ENCODE measurements around the gene NELFB. TPM values are rescaled to one million over a fixed set of nuclear protein-coding genes. Genes with fewer than 3 reads are reported as not detected.
A peak's percentile ranks its signal among the peaks of the same experiment; 100 is the strongest.
"Not testable (repeated sequence)": the region's sequence is repeated elsewhere in the genome, so short reads cannot be mapped to it uniquely, and the experiment has no call there.

NELFB gene
- total RNA-seq, 1 experiment from 2014 or later, result 75.6 TPM

GRCh38 chr9:137252555-137253506 is 2.3 kb upstream of the NELFB start:
- Histone ChIP-seq H3K36me3 (peaks cover 15% of the 10 kb centered on the region), H3K4me3 (no peak overlapping the region), H3K9me3 (no peaks in the 10 kb centered on the region), H3K27me3 (no peaks in the 10 kb centered on the region)
- no peak for DNase-seq

DNA sequence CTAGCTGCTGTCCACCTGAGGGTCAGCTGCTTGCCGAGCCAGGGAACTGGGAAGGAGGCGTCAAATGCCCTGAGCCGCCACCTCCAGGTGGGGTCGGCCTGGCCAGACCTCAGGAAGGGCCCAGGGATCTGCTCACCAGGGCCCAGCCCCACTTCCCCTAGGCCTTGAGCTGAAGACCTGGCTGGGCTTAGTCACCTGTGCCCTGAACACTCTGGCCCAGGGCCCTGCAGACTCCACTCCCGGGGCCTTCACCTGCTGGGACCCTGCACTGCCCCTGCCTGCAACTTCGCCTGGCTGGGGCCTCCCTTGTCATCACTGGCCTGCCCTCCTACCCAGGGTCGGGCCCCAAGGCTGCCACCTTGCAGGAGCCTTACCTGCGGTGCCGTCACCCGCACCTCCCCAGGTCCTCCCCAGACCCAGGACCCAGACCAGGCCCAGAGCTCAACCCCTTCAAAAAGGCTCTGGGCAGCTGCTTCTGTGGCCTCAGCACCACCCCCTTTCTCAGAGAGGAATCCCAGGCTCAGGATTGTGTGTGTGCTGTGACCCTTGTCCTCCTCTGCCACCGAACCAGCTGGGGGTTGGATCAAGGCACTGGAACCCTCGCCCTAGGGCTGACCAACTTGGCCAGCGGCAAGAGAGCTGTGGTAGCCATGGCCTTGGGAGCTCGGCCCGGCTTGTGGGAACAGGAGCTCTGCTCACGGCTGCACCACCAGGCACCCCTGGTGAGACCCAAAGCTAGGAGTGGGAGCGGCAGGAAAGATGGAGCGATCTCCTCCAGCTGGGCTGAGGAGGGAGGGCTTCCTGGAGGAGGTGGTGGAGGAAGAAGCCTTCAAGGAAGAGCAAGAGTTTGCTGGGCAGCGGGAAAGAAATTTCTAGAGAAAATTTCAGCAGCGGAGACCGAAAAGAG is 1.2 kb upstream of the NELFB start:
- no peaks in the 10 kb centered on the region for H3K9me3 ChIP-seq
- H3K27me3 ChIP-seq, result no peaks in the 10 kb centered on the region
- no peak for DNase-seq

GRCh38 chr9:137255448-137256114 is 454 bp downstream of the NELFB start:
- H3K27me3 ChIP-seq, result no peaks in the 10 kb centered on the region
- H3K4me3 ChIP-seq, result peak overlapping the region; percentile 93
- DNase-seq, result peak; percentile 48
- no peaks in the 10 kb centered on the region for H3K9me3 ChIP-seq
- H3K36me3 ChIP-seq, result peaks cover 24% of the 10 kb centered on the region

More for the DNA sequence above, 1.2 kb upstream of the NELFB start:
- Histone ChIP-seq H3K4me3 (peak overlapping the region; percentile 93), H3K36me3 (peaks cover 20% of the 10 kb centered on the region)

- DNase-seq, result no peak
- Histone ChIP-seq H3K27me3 (no peaks in the 10 kb centered on the region), H3K4me3 (peak overlapping the region; percentile 93), H3K9me3 (no peaks in the 10 kb centered on the region), H3K36me3 (peaks cover 25% of the 10 kb centered on the region)
These were observed 1.2 kb downstream of the NELFB start for GRCh38 chr9:137256362-137256761.

GRCh38 chr9:137256856-137257255 is 1.7 kb downstream of the NELFB start:
- no peaks in the 10 kb centered on the region for H3K9me3 ChIP-seq
- H3K36me3 ChIP-seq, result peaks cover 25% of the 10 kb centered on the region
- no peak for DNase-seq
- no peak overlapping the region for H3K4me3 ChIP-seq
- H3K27me3 ChIP-seq, result no peaks in the 10 kb centered on the region

DNA sequence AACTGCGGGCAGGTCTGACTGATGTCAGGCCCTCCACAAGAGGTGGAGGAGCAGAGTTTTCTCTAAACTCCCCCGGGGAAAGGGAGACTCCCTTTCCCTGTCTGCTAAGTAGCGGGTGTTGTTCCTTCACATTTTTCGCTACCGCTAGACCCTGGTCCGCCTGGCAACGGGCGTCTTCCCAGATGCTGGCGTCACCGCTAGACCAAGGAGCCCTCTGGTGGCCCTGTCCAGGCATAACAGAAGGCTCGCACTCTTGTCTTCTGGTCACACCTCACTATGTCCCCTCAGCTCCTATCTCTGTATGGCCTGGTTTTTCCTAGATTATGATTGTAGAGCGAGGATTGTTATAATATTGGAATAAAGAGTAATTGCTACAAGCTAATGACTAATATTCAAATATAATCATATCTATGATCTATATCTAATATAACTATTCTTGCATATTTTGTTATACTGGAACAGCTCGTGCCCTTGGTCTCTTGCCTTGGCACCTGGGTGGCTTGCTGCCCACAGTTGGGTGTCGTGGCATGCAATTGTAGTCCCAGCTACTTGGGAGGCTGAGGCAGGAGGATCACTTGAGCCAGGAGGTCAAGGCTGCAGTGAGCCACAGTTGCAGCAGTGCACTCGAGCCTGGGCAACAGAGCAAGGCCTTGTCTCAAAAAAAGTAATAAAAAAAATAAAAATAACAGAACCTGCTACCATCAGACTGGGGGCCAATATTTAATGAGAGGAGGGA is 7.2 kb downstream of the NELFB start:
- not testable (repeated sequence) for DNase-seq, H3K4me3 ChIP-seq, H3K9me3 ChIP-seq, H3K27me3 ChIP-seq
- H3K36me3 ChIP-seq, result peaks cover 36% of the 10 kb centered on the region

DNA sequence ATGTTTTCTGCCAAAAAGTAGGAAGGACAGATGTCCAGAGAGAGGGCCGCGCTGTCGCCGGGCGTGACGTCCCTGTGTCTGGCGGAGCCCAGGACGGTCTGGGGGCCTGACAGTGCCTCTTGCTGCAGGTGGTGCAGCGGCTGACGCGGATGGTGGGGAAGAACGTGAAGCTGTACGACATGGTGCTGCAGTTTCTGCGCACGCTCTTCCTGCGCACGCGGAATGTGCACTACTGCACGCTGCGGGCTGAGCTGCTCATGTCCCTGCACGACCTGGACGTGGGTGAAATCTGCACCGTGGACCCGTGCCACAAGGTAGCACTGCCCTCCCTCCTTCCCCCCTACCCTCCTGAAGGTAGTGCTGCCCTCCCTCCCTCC is 7.8 kb downstream of the NELFB start:
- no peak overlapping the region for H3K4me3 ChIP-seq
- DNase-seq, result no peak
- H3K9me3 ChIP-seq, result no peaks in the 10 kb centered on the region
- H3K27me3 ChIP-seq, result no peaks in the 10 kb centered on the region
- H3K36me3 ChIP-seq, result peaks cover 40% of the 10 kb centered on the region

DNA sequence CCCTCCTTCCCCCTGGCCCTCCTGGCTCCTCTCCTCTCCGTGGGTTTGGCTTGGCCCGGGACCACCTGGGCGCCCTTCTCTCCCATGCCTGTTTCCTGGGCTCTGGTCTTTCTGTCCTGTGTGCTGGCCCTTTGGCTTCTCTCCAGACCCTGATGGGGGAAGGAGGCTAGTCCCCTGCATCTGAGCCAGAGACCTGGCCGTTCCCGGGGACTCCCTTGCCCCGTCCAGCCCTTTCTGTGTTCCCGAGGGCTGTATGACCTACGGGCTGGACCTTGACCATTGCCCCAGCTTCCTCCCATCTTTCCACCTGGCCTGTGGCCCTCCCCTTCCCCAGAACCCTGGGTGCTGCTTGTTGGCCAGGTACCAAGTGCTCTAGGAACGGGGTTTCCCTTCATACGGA is 8.4 kb downstream of the NELFB start:
- no peaks in the 10 kb centered on the region for H3K9me3 ChIP-seq
- peaks cover 42% of the 10 kb centered on the region for H3K36me3 ChIP-seq
- H3K4me3 ChIP-seq, result no peak overlapping the region
- H3K27me3 ChIP-seq, result no peaks in the 10 kb centered on the region
- no peak for DNase-seq

GRCh38 chr9:137264067-137264466 is 8.9 kb downstream of the NELFB start:
- Histone ChIP-seq H3K4me3 (no peak overlapping the region), H3K27me3 (no peaks in the 10 kb centered on the region), H3K36me3 (peaks cover 40% of the 10 kb centered on the region), H3K9me3 (no peaks in the 10 kb centered on the region)
- DNase-seq, result no peak

DNA sequence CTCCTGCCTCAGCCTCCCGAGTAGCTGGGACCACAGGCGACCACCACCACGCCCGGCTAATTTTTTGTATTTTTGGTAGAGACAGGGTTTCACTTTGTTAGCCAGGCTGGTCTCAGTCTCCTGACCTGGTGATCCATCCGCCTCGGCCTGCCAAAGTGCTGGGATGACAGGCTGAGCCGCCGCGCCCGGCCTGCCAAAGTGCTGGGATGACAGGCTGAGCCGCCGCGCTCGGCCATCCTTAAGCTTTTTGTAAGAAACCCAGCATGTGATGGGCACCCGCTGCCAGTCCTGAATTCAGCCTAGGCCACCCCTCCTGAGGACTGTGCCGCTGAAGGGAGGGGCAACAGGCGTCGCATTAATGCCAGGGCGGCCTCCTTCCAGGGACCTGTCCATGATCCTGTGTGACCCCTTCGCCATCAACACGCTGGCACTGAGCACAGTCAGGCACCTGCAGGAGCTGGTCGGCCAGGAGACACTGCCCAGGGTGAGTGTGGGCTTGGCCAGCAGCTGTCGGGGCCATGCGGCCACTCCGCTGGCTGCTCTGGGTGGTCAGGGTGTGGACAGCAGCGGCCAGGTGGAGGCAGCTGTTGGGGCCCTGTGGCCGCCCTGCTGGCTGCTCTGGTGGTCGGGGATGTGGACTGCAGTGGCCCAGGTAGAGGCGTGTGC is 10.5 kb downstream of the NELFB start:
- H3K9me3 ChIP-seq, result no peaks in the 10 kb centered on the region
- H3K4me3 ChIP-seq, result no peak overlapping the region
- DNase-seq, result no peak
- peaks cover 35% of the 10 kb centered on the region for H3K36me3 ChIP-seq
- H3K27me3 ChIP-seq, result no peaks in the 10 kb centered on the region

GRCh38 chr9:137266162-137266527 is 11.0 kb downstream of the NELFB start:
- no peak for DNase-seq
- no peaks in the 10 kb centered on the region for H3K27me3 ChIP-seq
- no peak overlapping the region for H3K4me3 ChIP-seq
- H3K36me3 ChIP-seq, result peaks cover 35% of the 10 kb centered on the region
- no peaks in the 10 kb centered on the region for H3K9me3 ChIP-seq

DNA sequence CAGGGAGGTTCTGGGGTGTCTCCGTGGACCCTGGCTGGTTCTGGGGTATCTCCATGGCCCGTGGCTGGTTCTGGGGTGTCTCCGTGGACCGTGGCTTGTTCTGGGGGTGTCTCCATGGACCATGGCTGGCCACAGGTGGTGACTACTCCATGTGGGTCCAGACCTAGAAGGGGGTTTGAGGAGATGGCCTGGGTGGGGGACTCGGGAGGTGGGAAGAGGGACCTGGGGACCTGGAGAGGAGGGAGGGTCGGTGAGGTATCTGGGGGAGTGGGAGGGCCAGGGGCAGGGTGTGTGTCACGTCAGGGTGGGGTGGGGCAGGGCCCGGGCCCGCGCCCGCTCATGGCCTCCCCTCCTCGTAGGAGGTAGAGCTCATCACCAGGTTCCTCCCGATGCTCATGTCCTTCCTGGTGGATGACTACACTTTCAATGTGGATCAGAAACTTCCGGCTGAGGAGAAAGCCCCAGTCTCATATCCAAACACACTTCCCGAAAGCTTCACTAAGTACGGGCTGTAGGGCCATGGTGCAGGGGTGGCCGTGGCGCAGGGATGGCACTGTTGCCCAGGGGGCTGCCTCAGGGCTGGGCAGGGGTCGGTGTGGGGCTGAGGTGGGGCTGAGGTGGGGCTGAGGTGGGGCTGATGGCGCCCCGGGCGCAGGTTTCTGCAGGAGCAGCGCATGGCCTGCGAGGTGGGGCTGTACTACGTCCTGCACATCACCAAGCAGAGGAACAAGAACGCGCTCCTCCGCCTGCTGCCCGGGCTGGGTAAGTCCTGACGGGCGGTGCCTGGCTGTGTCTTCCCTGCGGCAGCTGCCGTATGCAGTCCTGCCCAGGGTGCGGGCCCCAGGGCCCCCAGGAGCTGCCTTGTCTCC is 11.7 kb downstream of the NELFB start:
- H3K4me3 ChIP-seq, result no peak overlapping the region
- no peak for DNase-seq
- H3K36me3 ChIP-seq, result peaks cover 35% of the 10 kb centered on the region
- H3K27me3 ChIP-seq, result no peaks in the 10 kb centered on the region
- no peaks in the 10 kb centered on the region for H3K9me3 ChIP-seq

GRCh38 chr9:137267933-137268355 is 12.8 kb downstream of the NELFB start:
- Histone ChIP-seq H3K27me3 (no peaks in the 10 kb centered on the region), H3K36me3 (peaks cover 30% of the 10 kb centered on the region), H3K9me3 (no peaks in the 10 kb centered on the region), H3K4me3 (no peak overlapping the region)
- DNase-seq, result no peak

- Histone ChIP-seq H3K36me3 (peaks cover 29% of the 10 kb centered on the region), H3K9me3 (no peaks in the 10 kb centered on the region), H3K27me3 (no peaks in the 10 kb centered on the region), H3K4me3 (no peak overlapping the region)
- no peak for DNase-seq
These were observed 13.5 kb downstream of the NELFB start for GRCh38 chr9:137268538-137269201.
